Dedifferentiated amniotic fluid mesenchymal stem cell (primary cell): ENCODE measurements around the gene BRINP2.

Source experiments
- DNase-seq: peaks from one replicate; pipeline ENCODE4 v3.0.0-alpha.2; 2016; ENCODE audit errors: extremely low spot score

BRINP2 gene

DNA sequence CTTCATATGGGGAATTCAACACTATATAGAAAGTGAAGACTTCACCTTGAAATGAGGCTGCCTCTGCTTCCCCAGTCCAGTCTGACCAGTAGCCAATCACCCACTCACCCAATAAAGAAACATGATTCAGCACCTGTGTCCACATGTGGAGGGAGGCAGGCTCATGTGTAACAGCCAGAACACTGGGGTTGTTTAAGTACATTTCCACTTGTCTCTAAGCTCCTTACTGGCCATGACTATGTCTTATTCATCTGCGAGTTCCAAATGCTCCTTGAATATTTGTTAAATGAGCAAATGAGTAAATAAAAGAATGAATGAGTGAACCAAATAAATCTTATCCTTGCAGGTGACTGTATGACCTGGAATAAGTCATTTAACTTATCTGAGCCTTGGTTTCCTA, 100.1 kb downstream of the BRINP2 start:
- no peak for DNase-seq

DNA sequence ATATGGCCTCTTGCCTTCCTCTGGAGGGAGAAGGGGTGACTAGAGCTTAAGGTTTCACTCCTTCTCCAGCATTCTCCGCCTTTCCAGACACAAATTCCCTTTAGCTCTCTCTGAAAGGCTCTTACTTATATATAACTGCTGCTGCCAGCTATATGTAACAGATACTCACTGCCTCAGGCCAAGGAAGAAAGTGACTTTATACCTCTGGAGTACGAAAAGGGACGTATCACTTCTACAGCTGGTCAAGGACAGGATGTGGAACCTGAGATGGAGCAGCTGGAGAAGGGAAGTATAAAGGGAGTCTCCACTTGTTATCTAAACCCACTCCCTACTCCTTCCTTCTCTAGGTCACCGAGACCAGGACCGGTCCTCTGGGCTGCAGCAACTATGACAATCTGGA, 102.4 kb downstream of the BRINP2 start:
- DNase-seq, result no peak

DNA sequence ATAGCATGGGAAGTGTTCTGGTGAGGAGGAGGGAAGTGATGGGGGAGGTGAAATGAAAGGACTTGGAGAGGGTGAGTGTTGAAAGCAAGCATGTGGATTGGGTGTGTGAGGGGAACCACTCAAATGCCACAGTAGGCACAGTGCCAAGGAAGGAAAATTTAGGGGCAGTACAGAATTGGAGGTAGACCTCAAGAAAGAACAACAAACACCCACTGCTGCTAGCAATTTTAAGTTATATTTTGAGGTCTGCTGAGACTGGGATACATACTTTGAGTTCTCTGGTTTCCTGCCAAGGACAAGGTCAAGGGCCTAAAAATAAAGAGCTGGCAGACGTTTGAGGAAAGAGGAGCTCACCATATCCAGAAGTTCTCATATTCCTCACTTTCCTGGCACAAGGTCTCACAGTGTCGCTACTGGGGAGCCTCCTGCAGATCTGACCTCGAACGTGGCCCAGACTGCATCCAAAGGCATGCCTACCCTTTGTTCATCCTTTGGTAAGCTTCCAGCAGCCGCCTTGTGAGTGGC, 104.0 kb downstream of the BRINP2 start:
- peak; percentile 74 for DNase-seq

DNA sequence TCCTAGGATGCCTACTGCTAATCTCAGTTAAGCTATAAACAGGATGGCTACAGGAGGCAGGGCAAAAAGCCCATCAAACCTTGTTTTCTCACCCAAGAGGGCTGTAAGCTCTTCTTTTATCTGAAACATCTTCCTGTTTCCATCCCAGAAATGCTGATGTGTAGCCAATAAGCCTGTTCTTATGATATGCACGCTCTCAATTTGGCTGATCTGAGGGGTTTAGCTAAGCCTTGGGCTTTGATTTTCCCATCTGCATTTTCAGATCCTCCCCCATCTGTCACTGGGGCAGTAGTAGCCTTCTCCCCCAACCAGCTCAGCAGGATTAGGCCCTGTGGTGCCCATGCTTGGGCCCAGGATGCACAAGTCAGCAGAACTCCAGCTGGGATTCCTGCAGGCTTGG, 105.0 kb downstream of the BRINP2 start:
- DNase-seq, result no peak

DNA sequence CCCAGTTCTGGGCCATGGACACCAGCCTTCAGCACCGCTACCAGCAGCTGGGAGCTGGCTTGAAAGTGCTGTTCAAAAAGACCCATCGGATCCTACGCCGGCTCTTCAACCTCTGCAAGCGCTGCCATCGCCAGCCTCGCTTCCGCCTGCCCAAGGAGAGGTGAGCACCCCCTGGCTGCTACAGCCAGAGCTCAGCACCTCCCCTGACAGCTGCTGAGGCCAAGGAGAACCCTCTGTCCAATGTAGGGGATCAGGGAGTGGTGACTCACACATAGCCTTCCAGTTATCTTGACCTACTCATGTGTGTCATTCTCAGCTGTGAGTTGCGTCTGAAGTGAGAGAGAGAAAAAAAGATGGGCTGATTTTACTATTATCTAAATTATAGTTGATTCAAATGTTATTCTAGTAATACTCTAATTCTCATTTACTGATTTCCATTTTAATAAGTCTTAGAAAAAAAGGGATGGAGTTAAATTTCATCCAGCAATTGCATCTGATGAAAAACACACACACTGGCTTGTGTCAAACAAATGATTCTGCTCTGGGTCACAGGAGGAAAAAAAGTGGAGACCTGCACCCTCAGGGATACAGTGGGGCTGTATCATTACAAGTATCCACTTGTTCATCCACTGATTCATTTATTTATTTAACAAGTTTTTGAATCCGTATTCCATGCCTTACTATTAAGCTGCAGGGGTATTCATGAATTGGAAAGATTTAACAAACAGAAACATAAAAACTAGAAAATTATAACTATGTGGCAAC, 108.0 kb downstream of the BRINP2 start:
- DNase-seq, result no peak

GRCh38 chr1:177281901-177282300, 111.1 kb downstream of the BRINP2 start:
- no peak for DNase-seq

GRCh38 chr1:177282976-177283375, 112.2 kb downstream of the BRINP2 start:
- DNase-seq, result no peak

DNA sequence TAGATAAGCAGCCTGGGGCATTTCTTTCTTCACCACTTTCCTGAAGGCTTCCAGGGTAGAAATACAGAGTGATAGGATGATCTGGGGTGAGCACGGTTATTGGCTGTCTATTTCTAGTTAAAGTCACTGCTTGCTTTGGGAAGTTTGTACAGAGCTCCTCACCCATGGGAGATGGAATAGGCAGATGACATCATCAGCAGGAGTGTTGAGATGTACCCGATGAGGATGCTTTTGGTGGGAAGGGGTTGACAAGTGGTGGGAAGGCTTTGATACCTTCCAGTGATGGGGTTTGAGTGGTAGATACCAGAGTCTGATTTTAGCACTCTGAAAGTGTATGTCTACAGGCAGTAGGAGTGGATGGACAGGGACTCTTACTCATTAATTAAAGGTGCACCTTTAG, 112.6 kb downstream of the BRINP2 start:
- no peak for DNase-seq

GRCh38 chr1:177286396-177286795, 115.6 kb downstream of the BRINP2 start:
- DNase-seq, result no peak

- DNase-seq, result no peak
Measured at GRCh38 chr1:177287270-177287669, 116.5 kb downstream of the BRINP2 start.

DNA sequence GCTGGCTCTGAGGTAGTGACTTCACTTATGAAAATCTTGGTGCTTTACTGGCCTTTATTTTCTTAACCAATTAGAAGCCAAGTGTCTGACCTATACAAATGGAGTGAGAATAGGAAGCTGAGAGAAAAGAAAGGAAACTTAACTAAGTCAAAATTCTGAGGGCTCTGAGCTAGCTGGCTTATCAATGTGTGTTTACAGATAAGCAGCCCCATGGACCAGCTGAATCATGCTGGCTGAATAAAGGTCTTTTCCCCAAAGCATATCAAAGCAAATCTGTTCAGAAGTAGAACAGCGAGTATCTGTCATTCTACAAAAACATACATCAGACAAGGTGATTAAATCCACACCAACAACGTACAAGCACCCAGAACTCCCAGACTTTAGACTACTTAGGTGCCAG, 117.2 kb downstream of the BRINP2 start:
- no peak for DNase-seq

GRCh38 chr1:177289532-177289931, 118.8 kb downstream of the BRINP2 start:
- no peak for DNase-seq

GRCh38 chr1:177300431-177300830, 129.7 kb downstream of the BRINP2 start:
- no peak for DNase-seq

DNA sequence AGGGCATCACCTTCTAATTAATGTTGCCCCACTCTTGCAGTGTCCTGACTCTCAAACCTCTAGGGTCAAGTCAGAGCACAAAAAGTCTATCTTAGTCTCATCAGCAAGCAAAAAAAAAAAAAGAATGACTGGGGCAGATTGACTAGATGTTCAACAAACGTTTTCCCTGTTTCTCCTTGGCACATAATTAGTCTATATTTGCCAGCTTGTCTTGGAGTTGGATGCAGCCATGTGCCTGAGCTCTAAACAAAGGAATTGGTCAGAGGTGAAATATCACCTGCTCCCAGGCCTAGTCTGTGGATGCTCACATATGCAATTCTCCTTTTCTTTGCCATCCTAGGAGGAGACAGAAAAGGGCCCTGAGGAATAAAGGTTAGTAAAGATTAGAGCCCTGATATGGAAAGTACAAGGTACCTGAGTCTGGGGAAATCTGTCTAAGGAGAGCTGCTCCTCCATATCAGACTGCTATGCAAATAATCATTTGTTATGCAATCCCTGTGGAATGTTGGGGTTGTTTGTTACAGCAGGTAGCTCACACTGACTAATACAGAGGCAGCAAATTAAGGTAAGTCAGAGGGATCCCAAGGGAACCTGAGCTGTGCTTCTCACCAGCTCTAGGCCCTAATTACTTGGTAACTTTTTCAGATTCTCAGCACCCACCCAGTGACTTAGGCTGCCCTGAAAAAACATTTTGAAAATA, 130.8 kb downstream of the BRINP2 start:
- no peak for DNase-seq

DNA sequence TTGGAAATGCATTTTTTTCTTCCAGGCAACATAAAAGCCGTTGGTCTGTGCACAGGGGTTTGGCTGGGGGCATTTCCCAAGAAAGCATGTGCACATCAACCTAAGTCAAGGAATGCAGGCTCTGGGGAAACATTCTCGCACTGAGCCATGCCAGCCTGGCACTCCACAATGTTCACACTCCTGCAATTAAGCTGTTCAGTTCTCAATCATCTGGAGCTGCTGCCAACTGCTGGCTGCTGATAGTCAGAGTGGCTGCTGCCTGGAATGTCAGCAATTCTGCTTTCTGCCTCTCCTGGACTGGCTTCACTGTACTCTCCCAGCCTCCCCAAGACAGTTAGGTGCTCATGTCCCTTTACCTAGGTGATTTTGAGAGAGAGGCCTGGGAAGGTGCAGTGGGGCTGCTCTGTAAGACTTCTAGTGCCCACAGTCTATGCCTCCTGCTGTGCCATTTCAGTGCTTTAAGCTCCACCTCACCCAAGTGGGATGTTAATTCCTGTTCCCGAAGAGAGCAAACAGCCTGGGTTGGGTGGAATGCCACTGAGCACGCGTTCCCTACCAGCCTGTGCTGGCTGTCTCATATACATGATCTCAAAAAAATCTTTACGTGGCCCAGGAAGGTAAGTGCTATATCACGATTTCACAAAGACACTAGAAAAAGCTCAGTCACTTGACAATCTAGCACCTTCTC, 131.7 kb downstream of the BRINP2 start:
- DNase-seq, result no peak

DNA sequence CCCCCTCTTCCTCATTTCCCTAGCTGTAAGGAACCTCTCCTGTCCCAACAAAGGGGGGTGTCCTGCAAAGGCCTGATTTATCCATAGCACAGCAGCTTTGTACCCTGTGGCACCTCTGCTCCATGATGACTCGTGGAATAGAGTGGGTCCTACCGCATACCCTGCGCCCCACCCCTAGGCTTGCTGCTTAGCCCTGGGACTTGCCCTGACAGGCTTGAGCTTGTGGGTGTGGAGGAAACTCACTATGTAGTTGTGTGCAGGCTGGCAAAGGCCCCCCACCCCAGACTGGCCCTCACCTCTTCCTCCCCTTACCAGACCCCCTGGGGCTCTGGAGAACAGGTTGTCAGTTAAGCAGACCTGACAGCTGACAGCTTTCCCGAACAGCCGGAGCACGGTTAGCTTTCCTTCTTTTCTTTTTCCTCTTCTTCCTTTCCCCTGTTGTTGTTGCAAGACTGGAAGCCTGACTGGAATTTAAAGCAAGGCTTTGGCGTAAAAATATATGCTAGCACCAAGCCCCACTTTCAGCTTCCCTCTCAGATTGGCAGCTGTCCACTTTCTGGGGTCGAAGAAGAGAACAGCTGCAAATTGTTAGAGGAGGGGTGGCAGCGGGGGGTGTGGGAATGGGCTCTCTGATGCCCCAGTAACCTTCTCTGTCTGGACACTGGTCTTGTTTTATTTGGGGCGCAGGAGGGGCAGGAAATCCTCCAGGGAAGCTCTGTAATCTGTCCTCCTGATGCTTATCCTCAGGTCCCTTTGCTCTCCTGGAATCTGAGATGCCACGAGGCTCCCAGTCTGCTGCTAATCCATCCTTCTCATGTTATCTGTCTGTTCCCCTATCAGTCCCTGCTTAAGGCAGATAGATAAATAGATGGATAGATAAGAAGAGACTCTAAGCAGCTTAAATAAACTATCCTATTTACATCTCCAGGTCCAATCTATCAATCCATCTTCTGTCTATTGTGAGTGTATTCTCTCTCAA, 134.6 kb downstream of the BRINP2 start:
- DNase-seq, result no peak

DNA sequence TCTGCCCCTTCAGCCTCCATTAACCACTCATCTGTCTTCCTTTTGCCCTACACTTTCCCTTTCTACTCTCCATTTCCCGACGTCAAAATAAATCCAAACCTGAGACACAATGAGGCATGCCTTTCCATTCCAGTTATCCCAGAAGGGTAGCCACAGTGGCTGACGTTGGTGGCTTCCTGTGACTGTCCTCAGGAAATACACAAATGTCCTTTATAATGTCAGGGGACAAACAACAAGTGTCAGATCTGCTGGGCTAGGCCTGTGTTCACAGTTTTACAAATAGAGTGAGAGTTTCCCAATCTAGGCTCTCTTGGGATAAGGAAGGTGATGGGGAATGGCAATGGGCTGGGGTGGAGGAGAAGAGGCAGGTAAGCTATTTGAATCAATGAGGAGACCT, 135.3 kb downstream of the BRINP2 start:
- DNase-seq, result no peak

DNA sequence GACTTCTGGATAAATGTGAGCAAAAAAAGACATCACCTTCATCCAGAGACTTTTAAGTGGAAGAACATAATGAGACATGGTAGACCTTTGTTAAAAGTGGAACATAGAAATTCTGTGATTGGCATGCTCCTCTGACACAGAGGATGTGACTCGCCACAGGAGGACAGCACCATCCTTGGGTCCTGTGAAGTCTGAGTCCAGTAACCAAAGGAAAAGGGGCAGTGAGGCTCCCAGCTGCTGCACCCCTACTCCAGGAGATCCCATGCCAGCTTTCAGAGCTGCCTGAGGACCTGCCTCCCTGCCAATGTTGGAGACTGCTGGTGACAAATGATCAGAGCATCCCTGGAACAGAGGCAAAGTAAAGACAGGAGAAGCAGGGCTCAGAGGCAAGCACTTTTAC, 136.2 kb downstream of the BRINP2 start:
- no peak for DNase-seq

DNA sequence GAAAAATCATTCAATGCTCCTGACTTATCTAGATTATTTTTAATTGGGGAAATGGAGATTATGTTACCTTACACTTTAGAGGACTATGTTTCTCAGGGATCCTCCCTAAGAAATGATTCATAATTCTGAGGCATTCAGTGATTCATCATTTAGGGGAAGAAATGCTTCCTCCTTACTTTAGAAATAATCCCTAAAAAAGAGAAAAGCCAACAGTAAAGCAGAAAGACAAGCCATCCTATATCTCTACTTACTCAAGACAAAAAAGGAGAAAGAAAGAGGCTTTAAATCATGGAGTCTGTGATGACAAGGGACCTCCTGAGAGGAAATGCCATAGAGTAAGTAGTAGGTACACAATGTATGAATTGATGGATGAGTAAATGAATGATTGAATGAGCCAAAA, 137.0 kb downstream of the BRINP2 start:
- no peak for DNase-seq

GRCh38 chr1:177309880-177310279, 139.1 kb downstream of the BRINP2 start:
- no peak for DNase-seq

- no peak for DNase-seq
Measured at GRCh38 chr1:177310326-177310725, 139.6 kb downstream of the BRINP2 start.
